ENCODE data around the gene CPSF3.

The CPSF3 gene

GRCh38 chr2:9423100-9423921 is at the start of gene CPSF3, which contains the start of gene ITGB1BP1:
CPSF3 (plus strand) TSS chr2:9423654; CDS start chr2:9423774, 120 bp downstream.
ITGB1BP1 (minus strand) TSS chr2:9423528; CDS start chr2:9418697, 4,831 bp downstream.
- DNase-seq (ENCODE audit: low read depth in 3 of 3): peak; percentile 94 to 95 (median 95)

- no peak for DNase-seq (ENCODE audit: low read depth in 3 of 3)
These were observed 49.3 kb upstream of the CPSF3 start for GRCh38 chr2:9374071-9374730.

GRCh38 chr2:9375857-9376428 is 47.5 kb upstream of the CPSF3 start:
- DNase-seq (ENCODE audit: low read depth in 3 of 3): no peak

DNA sequence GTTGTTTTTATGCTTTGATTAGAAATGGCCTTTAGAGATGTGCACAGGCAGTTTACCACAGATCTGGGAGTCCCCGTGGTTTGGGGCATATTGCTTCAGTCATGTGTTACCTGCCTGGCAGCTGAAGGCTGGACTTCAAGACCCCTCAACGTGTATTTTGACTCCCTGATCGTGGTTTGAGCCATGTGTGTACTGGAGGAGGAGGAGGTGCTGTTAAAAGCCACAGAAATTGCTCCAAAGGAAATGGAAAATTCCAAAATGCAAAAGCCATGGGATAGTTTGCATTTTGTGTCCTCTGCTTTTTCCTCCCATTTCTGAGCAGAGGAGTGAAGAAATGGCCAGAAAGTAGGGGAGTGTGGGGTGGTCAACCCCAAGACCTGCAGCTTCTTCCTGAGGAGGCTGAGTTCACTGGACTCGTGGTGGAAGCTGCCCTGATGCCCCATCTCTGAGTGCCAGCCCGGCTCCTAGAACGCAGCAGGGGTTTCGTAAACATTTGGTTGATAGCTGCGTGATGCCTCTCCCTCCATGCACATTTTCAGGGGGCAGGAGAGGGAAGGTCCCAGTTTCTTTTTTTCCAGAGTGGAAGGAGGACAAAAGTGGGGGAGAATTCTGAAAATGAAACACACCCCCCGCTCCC is 45.9 kb upstream of the CPSF3 start:
- no peak for DNase-seq (ENCODE audit: low read depth in 3 of 3)

- DNase-seq (ENCODE audit: low read depth in 3 of 3): no peak
These were observed 44.7 kb upstream of the CPSF3 start for GRCh38 chr2:9378433-9379390.

DNA sequence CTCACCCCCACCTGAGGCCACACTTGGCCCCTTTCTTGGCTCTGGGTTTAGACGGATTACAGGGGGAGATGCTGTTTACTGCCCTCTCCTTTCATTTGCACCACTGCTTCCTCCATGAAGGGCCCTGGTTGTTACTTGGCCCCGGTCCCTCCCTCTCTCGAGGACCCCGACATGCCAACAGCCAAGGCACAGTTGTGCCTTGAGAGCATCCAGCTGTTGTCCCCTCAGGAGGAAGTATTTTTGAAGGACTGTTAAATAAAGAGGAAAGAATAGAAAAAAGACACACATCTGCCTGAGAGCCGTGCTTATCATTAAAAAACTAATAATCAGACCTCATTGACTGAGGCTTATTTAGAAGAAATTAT is 44.1 kb upstream of the CPSF3 start:
- DNase-seq (ENCODE audit: low read depth in 3 of 3): no peak

DNA sequence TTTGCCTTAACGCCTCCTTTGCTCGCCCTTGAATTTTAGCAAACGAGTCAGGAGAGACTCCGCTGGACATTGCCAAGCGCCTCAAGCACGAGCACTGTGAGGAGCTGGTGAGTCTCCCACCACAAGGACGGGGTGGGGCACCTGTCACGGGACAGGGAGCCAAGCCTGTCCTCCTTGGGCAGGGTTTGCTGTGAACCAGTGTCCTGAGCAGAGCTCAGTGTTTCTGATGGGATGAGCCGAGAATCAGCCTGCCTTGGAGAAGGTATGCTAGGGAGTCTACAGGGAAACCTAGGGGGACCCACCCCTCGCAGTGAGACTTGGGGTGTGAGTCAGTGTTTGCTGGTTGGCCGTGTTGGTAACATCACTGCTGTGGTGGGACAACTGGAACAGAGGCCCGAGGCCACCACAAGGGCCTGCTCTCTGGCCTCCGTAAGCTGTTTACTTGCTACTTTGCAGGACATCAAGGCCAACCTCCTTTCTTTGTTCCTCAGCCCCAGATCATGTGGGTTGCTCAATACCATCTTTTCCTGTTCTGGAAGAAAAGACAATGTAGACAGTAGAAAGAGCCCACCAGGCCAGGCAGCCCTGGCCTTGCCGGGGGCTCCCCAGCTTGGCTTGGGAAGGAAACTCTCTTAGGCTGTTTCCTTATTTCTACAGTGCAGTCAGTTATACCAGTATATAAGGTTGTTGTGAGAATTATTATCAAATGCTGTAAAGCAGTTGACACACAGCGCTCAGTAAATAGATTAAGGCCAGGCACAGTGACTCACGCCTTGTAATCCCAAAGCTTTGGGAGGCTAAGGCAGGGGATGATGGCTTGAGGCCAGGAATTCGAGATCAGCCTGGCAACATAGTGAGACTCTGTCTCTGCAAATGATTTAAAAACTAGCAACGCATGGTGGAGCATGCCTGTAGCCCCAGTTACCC is 42.5 kb upstream of the CPSF3 start:
- no peak for DNase-seq (ENCODE audit: low read depth in 3 of 3)

GRCh38 chr2:9382604-9383235 is 40.7 kb upstream of the CPSF3 start:
- DNase-seq (ENCODE audit: low read depth in 3 of 3): no peak

DNA sequence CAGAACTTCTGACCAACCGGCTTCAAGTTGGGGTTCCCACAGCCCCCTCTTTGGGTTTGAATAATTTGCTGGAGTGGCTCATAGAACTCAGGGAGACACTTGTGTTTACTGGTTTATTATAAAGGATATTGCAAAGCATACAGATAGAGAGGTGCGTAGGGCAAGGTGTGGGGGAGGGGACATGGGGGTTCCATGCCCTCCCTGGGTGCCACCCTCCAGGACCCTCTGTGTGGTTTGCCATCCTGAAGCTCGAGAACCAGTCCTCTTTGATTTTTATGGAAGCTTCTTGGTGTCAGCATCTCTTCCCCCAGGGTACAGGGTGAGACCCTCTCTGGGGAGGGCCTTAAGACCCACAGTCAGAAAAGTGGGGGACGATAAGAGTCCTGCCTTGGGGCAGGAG is 38.9 kb upstream of the CPSF3 start:
- DNase-seq (ENCODE audit: low read depth in 3 of 3): no peak

DNA sequence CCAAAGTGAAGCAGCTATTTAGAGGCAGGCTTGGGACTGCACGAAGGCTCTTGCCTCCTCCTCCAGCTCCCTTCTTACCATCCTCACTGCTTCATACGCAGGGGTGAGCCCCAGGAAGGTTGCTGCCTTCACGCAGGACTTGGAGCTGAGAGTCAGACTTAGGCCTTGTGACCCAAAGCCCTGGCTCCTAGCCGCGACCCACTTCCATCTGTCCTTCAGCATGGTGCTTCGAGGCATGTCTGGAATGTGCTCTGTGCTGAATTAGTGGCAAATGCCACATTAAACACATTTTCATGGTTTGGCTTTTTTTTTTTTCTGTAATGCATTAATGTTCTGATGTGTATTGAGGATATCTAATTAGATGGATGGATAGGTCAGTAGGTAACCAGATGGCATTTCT is 37.6 kb upstream of the CPSF3 start:
- no peak for DNase-seq (ENCODE audit: low read depth in 3 of 3)

DNA sequence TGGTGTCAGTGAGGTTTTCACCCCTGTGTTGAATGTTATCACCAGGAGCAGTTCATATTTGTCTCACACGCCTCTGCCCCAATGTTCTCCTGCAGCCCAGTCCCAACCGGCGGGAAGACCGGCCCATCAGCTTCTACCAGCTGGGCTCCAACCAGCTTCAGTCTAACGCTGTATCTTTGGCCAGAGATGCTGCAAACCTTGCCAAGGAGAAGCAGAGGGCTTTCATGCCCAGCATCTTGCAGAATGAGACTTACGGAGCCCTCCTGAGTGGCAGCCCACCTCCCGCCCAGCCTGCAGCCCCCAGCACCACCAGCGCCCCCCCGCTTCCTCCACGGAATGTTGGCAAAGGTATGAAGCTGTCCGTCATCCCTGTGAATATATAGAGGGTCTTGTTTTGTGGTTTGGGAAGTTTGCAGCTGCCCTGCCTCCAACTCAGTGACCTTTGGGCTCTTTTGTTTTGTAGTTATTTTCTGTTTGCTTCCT is 35.2 kb upstream of the CPSF3 start:
- no peak for DNase-seq (ENCODE audit: low read depth in 3 of 3)

DNA sequence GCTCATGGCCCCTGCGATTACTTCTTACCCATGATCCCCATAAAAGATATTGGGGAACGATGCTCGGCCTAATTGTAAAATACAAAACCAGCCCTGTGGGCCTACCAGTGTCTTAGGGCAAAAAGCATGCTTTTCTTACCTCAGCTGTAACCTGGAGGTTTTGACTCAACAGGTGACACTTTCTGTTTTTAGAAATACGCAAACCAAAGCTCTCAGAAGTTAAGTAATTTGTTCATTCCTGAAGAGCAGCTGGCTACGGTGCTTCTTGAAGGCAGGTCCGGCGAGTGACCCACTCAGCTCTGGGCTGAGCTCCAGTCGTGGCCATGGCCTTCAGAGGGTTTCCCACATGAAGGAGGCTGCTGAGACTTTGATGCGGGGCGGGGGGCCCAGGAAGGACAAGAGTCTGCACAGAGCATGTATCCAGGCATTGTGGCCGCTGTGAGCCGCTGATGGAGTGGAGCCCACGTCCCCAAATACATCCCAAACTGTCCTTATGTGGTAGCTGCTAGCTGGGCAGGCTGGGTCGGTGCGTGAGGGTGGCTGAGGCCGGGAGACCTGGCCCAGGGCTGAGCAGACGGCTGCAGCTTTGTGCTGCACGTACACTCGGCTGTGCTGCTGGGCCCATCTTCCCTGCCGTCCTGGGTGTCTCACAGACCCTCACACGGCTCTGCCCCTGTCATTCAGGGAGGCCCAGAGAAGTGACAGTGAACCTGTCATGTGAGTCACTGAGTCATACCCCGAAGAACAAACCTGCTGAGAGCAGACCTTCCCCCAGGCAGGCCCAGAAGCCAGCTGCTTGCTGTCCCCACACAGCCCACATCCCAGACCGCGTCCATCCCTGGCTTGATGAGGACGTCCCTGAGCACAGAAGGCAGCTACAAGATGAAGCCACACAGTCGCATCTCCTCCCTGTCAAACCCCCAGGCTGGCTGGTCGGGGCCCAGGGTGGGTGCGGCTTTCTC is 34.2 kb upstream of the CPSF3 start:
- no peak for DNase-seq (ENCODE audit: low read depth in 3 of 3)

DNA sequence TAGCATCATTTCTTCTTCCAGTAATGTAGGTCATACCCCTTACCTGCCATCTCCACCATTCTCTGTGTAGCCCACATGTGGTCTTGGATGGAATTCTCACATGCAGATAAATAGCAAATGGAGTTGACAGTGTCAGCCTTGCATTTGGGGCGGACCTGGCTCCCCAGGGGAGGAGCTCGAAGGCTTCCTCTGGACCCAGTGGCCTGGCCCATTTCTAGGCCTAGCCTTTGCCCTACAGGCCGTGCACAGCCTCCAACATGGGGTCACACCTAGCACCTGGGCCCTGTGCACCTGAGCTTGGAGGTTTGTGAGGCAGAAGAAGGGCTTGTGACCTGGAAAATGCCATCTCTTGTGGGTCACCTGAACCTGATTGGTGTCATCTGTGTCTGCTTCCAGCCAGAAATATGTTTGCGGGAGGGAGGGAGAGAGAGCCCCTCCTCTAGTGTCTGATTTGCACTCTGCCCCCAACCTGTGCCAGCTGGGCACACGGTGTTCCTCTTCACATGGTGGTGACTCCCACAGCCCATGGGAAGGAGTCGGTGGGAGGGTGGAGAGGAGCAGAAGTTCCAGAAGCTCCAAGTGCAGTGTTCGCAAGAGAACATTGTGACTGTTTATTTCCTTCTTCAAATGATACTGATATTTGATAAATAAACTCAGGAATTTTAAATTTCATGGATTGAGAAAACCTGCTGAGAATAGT is 33.2 kb upstream of the CPSF3 start:
- DNase-seq (ENCODE audit: low read depth in 3 of 3): no peak

DNA sequence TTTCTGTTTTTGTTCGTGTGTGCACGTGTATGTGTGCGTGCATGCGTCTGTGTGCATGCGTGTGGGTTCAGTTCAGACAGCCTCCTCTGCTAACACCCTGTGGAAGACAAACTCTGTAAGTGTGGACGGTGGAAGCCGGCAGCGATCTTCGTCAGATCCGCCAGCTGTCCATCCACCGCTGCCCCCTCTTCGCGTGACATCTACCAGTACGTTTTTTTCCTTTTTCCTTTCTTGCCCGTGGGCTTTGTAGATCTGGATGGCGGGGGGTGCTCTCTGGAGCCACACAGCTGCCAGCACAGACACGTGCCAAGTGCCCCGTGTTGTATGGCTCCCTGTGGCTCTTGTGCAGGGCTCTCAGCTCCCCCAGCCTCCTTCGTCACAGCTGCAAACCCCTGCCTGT is 32.5 kb upstream of the CPSF3 start:
- no peak for DNase-seq (ENCODE audit: low read depth in 3 of 3)

DNA sequence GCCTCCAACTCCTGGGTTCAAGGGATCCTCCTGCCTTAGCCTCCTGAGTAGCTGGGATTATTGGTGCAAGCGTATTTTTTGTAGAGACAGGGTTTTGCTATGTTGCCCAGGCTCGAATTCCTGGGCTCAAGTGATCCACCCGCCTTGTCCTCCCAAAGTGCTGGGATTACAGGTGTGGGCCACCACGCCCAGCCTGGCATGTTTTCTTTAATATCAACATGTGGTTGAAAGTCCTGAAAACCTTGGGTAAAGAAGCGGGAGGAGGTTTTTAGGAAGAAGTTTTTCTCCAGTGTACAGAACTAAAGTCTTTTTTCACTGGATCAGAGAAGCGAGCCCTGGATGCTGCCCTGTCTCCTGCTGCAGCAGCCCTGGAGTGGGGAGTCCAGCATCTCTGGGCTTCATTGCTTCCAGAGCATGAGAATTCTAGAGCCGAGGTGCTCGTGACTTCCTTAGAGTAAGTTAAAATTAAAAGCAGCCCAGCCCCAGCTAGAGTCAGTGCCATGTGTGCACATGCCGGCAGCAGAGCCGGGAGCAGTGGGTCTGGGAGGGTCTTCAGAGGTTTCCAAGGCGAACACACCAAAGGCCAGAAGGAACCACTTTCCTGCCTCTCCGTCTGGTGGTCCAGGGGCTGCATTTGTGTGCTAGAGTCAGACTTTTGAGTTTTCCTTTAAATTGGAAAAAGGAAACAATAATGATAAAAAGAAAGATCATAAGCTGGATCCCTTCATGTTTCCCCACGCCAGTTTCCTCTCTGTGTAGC is 31.3 kb upstream of the CPSF3 start:
- DNase-seq (ENCODE audit: low read depth in 3 of 3): no peak

- no peak for DNase-seq (ENCODE audit: low read depth in 3 of 3)
These were observed 30.3 kb upstream of the CPSF3 start for GRCh38 chr2:9392898-9393765.
